RWPE1 (cell line): ENCODE measurements around the gene TOP3B.

ENCODE experiments used
- CTCF ChIA-PET: fragments of 350-600 bp; sonication (Branson Sonifier 250); formaldehyde crosslinking; extraction: SDS; loops from one replicate; lab custom pipeline; 2021; lab: Yijun Ruan, JAX
- POLR2A ChIA-PET: fragments of 400-600 bp; formaldehyde crosslinking; extraction: SDS; loops from one replicate; lab custom pipeline; 2020; ENCODE audit warnings: antibody characterized with exemption; ENCODE audit not compliant: low non-redundant PET; lab: Yijun Ruan, JAX
- DNase-seq: peaks from one replicate; pipeline ENCODE4 v3.0.0; 2012; ENCODE audit warnings: low spot score
- H3K27ac ChIP-seq: fragments of 450-650 bp; 2 replicates; pipeline ENCODE4 v1.5.1; 2017
- TF ChIP-seq, protein P1 (sequence below): fragments of 450-650 bp; conservative IDR thresholded peaks from 2 replicates; pipeline ENCODE4 v1.5.1; 2017; ENCODE audit warnings: low read depth, mild to moderate bottlenecking

The TOP3B gene

DNA sequence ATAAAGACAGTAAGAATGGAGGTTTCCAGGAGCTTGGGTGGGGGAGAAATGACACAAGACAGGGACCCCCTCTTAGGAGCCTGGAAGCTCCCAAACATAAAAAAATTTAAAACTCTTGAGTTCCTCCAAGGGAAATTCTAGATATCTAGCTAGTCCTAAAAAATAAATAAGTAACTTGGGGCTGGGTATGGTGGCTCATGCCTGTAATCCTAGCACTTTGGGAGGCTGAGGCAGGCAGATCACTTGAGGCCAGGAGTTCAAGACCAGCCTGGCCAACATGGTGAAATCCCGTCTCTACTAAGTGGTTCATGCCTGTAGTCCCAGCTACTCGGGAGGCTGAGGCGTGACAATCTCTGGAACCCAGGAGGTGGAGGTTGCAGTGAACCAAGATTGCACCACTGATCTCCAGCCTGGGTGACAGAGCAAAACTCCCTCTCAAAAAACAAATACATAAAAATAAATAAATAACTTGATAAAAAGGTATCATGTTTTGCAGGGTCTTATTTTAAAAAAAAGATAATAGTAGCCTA, 20.0 kb upstream of the TOP3B start:
- ChIA-PET POLR2A (interaction anchor here (0.7 kb wide), 1 partner anchor 1854 kb away, joined by 3 read pairs; no protein-coding TSS in a partner anchor), CTCF (no interaction called here)
- H3K27ac ChIP-seq, result no peak overlapping the region
- TF ChIP-seq, protein P1, sequence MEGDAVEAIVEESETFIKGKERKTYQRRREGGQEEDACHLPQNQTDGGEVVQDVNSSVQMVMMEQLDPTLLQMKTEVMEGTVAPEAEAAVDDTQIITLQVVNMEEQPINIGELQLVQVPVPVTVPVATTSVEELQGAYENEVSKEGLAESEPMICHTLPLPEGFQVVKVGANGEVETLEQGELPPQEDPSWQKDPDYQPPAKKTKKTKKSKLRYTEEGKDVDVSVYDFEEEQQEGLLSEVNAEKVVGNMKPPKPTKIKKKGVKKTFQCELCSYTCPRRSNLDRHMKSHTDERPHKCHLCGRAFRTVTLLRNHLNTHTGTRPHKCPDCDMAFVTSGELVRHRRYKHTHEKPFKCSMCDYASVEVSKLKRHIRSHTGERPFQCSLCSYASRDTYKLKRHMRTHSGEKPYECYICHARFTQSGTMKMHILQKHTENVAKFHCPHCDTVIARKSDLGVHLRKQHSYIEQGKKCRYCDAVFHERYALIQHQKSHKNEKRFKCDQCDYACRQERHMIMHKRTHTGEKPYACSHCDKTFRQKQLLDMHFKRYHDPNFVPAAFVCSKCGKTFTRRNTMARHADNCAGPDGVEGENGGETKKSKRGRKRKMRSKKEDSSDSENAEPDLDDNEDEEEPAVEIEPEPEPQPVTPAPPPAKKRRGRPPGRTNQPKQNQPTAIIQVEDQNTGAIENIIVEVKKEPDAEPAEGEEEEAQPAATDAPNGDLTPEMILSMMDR, result no peak
- DNase-seq, result no peak

DNA sequence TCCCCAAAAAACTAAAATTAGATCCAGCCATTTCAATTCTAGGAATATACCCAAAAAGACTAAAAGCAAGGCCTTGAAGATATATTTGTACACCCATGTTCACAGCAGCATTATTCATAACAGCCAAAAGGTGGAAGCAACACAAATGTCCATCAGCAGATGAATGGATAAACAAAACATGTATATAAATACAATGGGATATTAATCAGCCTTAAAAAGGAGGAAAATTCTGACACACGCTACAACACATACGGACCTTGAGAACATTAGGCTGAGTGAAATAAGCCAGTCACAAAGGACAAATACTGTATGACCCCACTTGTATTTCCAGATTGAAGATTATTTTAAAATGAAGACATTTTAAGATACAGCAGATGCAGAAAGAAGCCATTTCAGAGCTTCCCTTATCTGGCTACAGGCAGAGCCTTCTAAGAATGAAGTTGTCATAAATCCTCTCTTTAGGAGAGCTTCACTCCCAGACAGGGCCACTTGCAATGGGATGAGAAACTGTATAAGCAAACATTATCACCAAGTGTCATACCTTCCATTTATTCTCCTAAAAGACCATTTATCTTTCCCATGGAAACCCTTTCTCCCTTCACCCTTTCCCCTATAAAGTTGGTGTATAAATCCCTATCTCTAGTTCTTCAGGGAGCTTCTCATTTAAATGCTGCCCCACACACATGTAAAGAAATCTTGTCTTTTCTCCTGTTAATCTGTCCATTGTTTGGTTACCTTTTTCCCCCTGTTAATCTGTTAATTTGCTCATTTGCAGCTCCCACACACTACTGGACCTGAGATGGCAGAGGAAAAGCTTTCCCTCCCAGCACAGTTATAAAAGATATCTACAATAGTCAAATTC, 19.3 kb upstream of the TOP3B start:
- ChIA-PET CTCF (no interaction called here), POLR2A (interaction anchor here (0.7 kb wide), 1 partner anchor 1854 kb away, joined by 3 read pairs; no protein-coding TSS in a partner anchor)
- DNase-seq, result no peak
- no peak overlapping the region for H3K27ac ChIP-seq
- TF ChIP-seq, protein P1, result no peak

DNA sequence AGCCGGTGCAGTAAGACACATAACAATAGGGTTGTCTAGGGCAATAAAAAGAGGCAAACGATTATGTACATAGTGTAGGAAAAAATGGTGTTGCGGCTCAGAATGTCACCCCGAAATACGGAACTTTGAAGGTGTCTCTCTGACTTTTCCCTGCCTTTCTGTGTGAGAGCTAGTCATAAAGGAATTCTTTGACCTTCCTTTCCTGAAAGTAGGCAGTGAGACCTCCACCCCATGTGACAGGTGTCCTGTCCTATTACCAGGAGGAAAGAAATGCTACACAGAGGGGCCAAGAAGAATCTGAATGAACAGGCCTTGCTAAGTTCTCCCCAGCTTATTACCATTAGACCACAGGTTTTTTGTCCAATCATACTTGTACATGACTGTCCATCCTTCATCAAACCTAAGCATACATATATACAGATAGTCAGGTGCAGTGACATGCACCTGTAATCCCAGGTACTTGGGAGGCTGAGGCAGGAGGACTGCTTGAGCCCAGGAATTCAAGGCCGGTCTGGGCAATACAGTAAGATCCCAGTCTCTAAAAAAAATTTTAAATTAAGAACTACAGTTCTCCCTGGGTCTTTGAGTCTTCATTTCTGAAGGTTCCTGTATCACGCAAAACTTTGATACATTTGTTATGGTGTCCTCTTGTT, 16.1 kb upstream of the TOP3B start:
- DNase-seq, result no peak
- TF ChIP-seq, protein P1, result no peak
- CTCF ChIA-PET, result no interaction called here
- POLR2A ChIA-PET, result no interaction called here
- H3K27ac ChIP-seq, result no peak overlapping the region

DNA sequence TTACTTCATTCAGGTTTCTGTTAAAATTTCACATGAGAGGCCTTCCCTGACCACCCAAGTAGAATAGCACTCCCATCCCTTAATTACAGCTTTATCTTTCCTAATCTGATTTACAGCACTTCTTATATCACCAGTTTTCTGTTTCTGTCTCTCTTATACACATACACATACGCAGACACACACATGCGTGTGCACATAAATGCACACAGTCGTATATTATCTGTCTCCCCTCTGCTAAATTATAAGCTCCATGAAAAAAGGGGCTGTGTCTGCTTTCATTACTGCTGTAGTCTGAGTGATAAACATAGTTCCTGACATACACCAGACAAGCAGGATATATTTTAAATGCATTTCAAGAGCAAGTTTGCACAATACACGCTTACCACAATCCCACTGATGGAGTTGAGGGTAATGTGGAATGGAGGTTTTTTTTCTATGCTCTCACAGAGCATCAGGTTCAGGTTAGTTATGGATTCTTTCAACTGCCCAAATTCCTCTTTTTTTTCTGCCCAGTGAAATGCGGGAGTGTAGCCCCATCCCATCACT, 13.7 kb upstream of the TOP3B start:
- DNase-seq, result no peak
- CTCF ChIA-PET, result interaction anchor here (0.5 kb wide), 1 partner anchor 211 kb away, joined by 3 read pairs; no protein-coding TSS in a partner anchor
- TF ChIP-seq, protein P1, result no peak
- H3K27ac ChIP-seq, result no peak overlapping the region
- POLR2A ChIA-PET, result no interaction called here

DNA sequence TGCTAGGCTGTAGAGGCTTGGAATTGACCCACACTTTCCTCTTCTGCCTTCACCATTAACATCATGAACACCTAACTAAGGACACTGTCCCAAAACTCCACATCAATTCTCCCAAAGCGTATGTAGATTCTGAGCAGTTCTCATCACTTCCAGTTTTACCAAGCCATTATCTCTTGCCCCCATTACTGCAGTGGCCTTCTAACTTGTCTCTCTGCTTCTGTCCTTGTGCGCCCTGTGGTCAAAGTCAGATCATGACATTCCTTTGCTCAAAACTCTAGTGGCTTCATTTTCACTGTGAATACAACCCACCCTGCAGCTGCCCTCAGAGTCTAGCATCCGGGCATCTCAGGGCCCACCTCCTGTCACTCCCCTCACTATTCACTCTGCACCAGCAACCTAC, 13.1 kb upstream of the TOP3B start:
- no peak overlapping the region for H3K27ac ChIP-seq
- POLR2A ChIA-PET, result no interaction called here
- no peak for DNase-seq
- CTCF ChIA-PET, result interaction anchor here (0.5 kb wide), 1 partner anchor 211 kb away, joined by 3 read pairs; no protein-coding TSS in a partner anchor
- TF ChIP-seq, protein P1, result no peak

DNA sequence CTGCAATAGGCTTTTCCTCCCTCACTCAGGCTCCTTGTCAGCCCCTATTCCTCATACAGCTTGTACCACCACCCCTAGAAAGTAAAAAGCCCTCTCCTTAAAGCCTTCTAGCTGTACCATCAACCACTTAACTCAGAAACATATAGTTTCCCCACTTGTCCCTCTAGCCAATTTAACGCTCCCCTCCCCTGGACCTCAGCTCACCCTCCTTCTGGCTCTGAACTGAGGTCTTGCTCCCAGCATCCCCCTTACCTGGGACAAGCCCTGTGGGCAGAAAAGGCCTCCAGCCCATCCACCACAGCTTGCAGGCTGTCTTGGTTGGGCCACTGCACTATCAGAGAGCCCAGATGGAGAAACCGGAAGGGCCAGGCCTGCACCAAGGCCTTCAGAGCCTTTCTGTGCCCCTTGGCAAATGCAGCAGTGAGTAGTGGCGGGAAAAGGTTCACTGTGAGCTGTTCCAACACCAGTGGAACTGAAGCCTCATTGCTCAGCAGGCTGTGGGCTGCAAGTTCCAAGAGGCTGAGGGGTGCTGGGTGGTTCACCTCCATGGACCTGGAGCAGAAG, 12.4 kb upstream of the TOP3B start:
- no peak for DNase-seq
- CTCF ChIA-PET, result no interaction called here
- POLR2A ChIA-PET, result no interaction called here
- no peak overlapping the region for H3K27ac ChIP-seq
- TF ChIP-seq, protein P1, result no peak
